Upper lobe of right lung (tissue), 1 donor: ENCODE results near the gene DNAJC6. TPM values are rescaled to one million over a fixed set of nuclear protein-coding genes. Genes with fewer than 3 reads are reported as not detected.
"Not testable (repeated sequence)": the region's sequence is repeated elsewhere in the genome, so short reads cannot be mapped to it uniquely, and the experiment has no call there.

Experiments
- ATAC-seq: fragments of 200-7000 bp; cut with Tn5 transposase; one replicate; pipeline ENCODE4 v1.9.1; 2020; ENCODE audit warnings: mild to moderate bottlenecking, moderate library complexity
- DNase-seq: peaks from one replicate; pipeline ENCODE4 v3.0.0-alpha.2; 2020
- H3K27ac ChIP-seq: fragments of 200-600 bp; one replicate; pipeline ENCODE4 v1.8.0; 2022
- H3K27me3 ChIP-seq: fragments of 200-600 bp; one replicate; pipeline ENCODE4 v1.8.0; 2022; ENCODE audit warnings: mild to moderate bottlenecking
- H3K36me3 ChIP-seq: fragments of 200-600 bp; one replicate; pipeline ENCODE4 v1.8.0; 2022
- H3K4me1 ChIP-seq: fragments of 200-600 bp; one replicate; pipeline ENCODE4 v1.8.0; 2022
- H3K4me3 ChIP-seq: fragments of 200-600 bp; one replicate; pipeline ENCODE4 v1.8.0; 2022; ENCODE audit warnings: mild to moderate bottlenecking
- H3K9me3 ChIP-seq: fragments of 200-600 bp; one replicate; pipeline ENCODE4 v1.8.0; 2022
- CTCF ChIP-seq: fragments of 200-600 bp; IDR thresholded peaks from one replicate; pipeline ENCODE4 v1.8.0; 2022; ENCODE audit warnings: antibody characterized with exemption
- intact Hi-C: fragments of 100-400 bp; cut with DNase I; formaldehyde crosslinking; loops from one replicate; pipeline ENCODE4 v1.11.0; 2022
- total RNA-seq: library from RNA; stranded (reverse); fragmentation: NEBNext Ultra II Directional; extraction: Animal tissue kit (Norgen Biotek cat#: 25700); gene quantifications from one replicate; pipeline ENCODE4 v1.2.1, GENCODE V29; 2021
- donor health status: DM: no; HTN: yes; CAD: no; lungs with severe emphysema.

Gene DNAJC6
- total RNA-seq, 1 donor from 2014 or later: 6.6 TPM

GRCh38 chr1:65284229-65284628 lies 25.1 kb upstream of the DNAJC6 start:
- no peak for TF ChIP-seq CTCF
- no peak for DNase-seq
- Histone ChIP-seq H3K9me3 (no peaks in the 10 kb centered on the region), H3K4me1 (no peaks in the 10 kb centered on the region), H3K27ac (no peak overlapping the region), H3K36me3 (no peaks in the 10 kb centered on the region), H3K4me3 (no peak overlapping the region), H3K27me3 (no peaks in the 10 kb centered on the region)
- no peak for ATAC-seq
- intact Hi-C loops: no loop called here

- no peaks in the 10 kb centered on the region for H3K9me3 ChIP-seq
- intact Hi-C loops: no loop called here
- no peaks in the 10 kb centered on the region for H3K4me1 ChIP-seq
- TF ChIP-seq CTCF: no peak
- H3K27ac ChIP-seq: no peak overlapping the region
- no peaks in the 10 kb centered on the region for H3K27me3 ChIP-seq
- DNase-seq (no peak), ATAC-seq (no peak)
- H3K4me3 ChIP-seq: no peak overlapping the region
- no peaks in the 10 kb centered on the region for H3K36me3 ChIP-seq
These were observed 19.9 kb upstream of the DNAJC6 start for GRCh38 chr1:65289449-65289848.

GRCh38 chr1:65291818-65292217 lies 17.5 kb upstream of the DNAJC6 start:
- H3K4me1 ChIP-seq, H3K4me3 ChIP-seq, ATAC-seq, H3K9me3 ChIP-seq, H3K27me3 ChIP-seq, intact Hi-C loops, DNase-seq, H3K36me3 ChIP-seq, H3K27ac ChIP-seq: not testable (repeated sequence)

- Histone ChIP-seq H3K27me3 (no peaks in the 10 kb centered on the region), H3K36me3 (no peaks in the 10 kb centered on the region), H3K9me3 (no peaks in the 10 kb centered on the region), H3K4me1 (no peaks in the 10 kb centered on the region), H3K4me3 (no peak overlapping the region), H3K27ac (no peak overlapping the region)
- no peak for TF ChIP-seq CTCF
- DNase-seq: no peak
- ATAC-seq: no peak
- intact Hi-C loops: no loop called here
These were observed 16.3 kb upstream of the DNAJC6 start for GRCh38 chr1:65292861-65293593.

GRCh38 chr1:65297706-65298105 lies 11.6 kb upstream of the DNAJC6 start:
- ATAC-seq (no peak), DNase-seq (no peak)
- Histone ChIP-seq H3K4me3 (no peak overlapping the region), H3K36me3 (no peaks in the 10 kb centered on the region), H3K9me3 (no peaks in the 10 kb centered on the region), H3K27me3 (no peaks in the 10 kb centered on the region), H3K4me1 (no peaks in the 10 kb centered on the region), H3K27ac (no peak overlapping the region)
- intact Hi-C loops: no loop called here
- TF ChIP-seq CTCF: no peak

- Histone ChIP-seq H3K9me3 (no peaks in the 10 kb centered on the region), H3K36me3 (no peaks in the 10 kb centered on the region), H3K27ac (no peak overlapping the region), H3K27me3 (no peaks in the 10 kb centered on the region), H3K4me3 (no peak overlapping the region), H3K4me1 (no peaks in the 10 kb centered on the region)
- intact Hi-C loops: no loop called here
- ATAC-seq (no peak), DNase-seq (no peak)
- no peak for TF ChIP-seq CTCF
These were observed 10.0 kb upstream of the DNAJC6 start for GRCh38 chr1:65299328-65299727.
